GM10248 (cell line): ENCODE results near the gene HOXC11.

Experiments
- CTCF ChIA-PET: fragments of 300-600 bp; sonication (Branson Sonifier 250); formaldehyde crosslinking; extraction: SDS; loops from one replicate; lab custom pipeline; 2021; ENCODE audit warnings: antibody characterized with exemption; lab: Yijun Ruan, JAX
- POLR2A ChIA-PET: fragments of 350-650 bp; sonication (Branson Sonifier 250); formaldehyde crosslinking; extraction: SDS; loops from one replicate; lab custom pipeline; 2020; ENCODE audit warnings: antibody characterized with exemption; lab: Yijun Ruan, JAX
- DNase-seq: peaks from one replicate; pipeline ENCODE4 v3.0.0; 2012; ENCODE audit errors: extremely low spot score
- TF ChIP-seq, protein P1 (sequence below): IDR thresholded peaks from 2 replicates; pipeline ENCODE4 v1.5.1; 2012; ENCODE audit warnings: mild to moderate bottlenecking, low read depth; ENCODE audit errors: extremely low read depth, missing control alignments, control extremely low read depth

Gene HOXC11

GRCh38 chr12:53972722-53973235 lies at the start of gene HOXC11:
HOXC11 (plus strand) TSS chr12:53973126; CDS start chr12:53973242, 116 bp downstream.
- no peak for DNase-seq
- TF ChIP-seq, protein P1, sequence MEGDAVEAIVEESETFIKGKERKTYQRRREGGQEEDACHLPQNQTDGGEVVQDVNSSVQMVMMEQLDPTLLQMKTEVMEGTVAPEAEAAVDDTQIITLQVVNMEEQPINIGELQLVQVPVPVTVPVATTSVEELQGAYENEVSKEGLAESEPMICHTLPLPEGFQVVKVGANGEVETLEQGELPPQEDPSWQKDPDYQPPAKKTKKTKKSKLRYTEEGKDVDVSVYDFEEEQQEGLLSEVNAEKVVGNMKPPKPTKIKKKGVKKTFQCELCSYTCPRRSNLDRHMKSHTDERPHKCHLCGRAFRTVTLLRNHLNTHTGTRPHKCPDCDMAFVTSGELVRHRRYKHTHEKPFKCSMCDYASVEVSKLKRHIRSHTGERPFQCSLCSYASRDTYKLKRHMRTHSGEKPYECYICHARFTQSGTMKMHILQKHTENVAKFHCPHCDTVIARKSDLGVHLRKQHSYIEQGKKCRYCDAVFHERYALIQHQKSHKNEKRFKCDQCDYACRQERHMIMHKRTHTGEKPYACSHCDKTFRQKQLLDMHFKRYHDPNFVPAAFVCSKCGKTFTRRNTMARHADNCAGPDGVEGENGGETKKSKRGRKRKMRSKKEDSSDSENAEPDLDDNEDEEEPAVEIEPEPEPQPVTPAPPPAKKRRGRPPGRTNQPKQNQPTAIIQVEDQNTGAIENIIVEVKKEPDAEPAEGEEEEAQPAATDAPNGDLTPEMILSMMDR: no peak
- CTCF ChIA-PET: interaction anchor here (2.9 kb wide), 1 partner anchor 234 kb away, joined by 8 read pairs; no protein-coding TSS in a partner anchor
- POLR2A ChIA-PET: no interaction called here

GRCh38 chr12:53924521-53925405 lies 48.2 kb upstream of the HOXC11 start:
- DNase-seq: no peak
- POLR2A ChIA-PET: no interaction called here
- CTCF ChIA-PET: interaction anchor here (1.5 kb wide), 1 partner anchor 10 kb away, joined by 4 read pairs; no protein-coding TSS in a partner anchor
- TF ChIP-seq, protein P1: no peak

DNA sequence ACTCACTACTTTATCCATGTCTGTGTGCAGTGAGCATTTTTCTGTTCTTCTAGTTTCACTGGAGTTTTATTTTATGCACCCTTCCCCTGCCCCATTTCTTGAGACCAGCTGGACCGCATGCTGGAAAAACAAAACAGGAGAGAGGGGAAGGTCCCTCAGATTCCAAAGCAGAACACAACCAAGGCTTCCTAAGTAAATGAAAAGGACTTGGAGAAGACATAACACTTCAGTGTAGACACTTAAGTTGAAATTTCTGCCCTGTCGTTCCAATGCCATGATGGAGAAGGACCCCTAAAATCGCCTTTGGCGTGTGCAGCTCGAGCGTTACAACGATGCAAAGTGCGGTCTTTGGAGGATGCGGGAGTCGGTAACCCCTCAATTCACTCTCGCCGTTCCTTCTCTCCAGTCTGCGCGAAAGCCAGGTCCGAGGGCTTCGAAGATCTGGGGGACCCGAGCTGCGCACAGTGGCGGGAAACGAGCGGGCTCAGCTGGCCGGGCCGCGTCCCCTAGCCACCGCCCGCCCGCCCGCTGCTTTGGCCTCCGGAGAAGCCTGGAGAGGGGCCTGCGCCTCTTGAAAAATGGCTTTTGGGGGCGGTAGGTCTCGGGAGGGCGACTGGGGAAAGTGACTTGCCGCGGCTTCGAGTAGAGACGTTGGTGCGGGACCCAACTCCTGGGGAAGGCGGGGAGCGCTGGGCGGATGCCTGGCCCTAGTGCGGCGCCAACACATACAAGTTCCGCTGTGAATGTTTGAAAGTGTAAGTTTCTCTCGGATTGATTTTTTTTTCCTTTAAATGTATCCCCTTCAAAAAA lies 45.5 kb upstream of the HOXC11 start:
- CTCF ChIA-PET: interaction anchor here (1.1 to 1.8 kb wide), 2 partner anchors 8 to 31 kb away, joined by 3 to 6 read pairs; no protein-coding TSS in a partner anchor
- DNase-seq: no peak
- POLR2A ChIA-PET: no interaction called here
- TF ChIP-seq, protein P1: no peak

DNA sequence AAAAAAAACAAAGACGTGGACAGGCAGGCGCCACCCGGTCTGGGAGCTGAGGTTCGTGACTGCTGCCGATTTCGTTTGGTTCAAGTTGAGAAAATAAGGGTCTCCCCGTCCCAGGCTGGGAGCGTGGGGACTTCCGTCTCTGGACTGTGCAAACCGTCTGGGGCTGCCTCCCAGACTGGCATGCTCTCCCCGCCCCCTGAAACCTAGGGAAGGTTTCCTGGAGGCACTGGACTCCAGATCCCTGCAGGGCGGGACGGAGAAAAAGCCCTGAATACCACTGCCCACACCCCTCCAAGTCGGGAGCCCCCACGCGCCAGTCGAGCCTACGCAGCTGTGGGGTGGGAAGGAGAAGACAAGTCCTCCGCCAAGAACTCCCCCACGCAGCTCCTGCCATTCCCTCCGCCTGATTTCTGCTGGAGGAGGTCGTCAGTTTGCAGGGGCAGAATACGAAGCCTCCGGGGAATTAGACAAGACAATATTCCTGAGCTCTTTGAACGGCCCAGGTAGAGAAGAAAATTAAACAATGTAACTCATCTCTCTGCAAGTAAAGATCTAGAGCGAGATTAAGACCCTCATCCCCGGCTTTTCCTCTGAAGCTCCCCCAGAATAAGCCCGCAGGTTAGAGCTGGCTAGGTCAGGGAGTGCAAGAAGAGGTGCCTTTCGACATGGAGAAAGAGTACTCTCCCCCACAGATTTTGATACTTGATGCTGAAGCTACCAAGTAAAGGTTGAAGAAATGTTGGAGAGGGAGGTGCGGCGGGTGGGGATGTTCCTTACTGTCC lies 44.7 kb upstream of the HOXC11 start:
- DNase-seq: no peak
- CTCF ChIA-PET: no interaction called here
- TF ChIP-seq, protein P1: no peak
- POLR2A ChIA-PET: no interaction called here

DNA sequence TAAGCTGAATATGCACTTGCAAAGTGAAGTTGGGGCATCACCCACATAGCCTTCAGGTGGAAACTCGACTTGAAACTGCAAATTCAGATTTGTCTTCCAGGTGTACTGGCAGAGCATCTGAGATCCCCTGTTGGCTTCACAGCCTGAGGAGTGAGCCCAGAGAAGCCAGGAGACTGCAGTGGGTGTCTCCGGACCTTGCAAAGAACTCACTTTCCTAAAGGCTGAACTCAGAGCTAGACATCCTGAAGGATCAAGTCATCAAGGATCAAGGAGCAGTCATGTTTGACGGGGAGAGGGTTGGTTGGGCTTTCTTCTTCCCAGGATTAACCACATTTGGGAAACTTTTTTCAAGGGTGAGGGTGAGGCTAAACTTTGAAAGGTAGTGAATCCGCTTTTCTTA lies 43.4 kb upstream of the HOXC11 start:
- ChIA-PET CTCF (interaction anchor here (1.2 kb wide), 1 partner anchor 8 kb away, joined by 3 read pairs; the partner anchor contains the start of gene HOXC13), POLR2A (no interaction called here)
- TF ChIP-seq, protein P1: no peak
- no peak for DNase-seq
